ENCODE measurements around the gene PLA2R1. TPM values are rescaled to one million over a fixed set of nuclear protein-coding genes. Genes with fewer than 3 reads are reported as not detected.

Gene PLA2R1
- total and polyA plus RNA-seq, 7 donors: 0.17 to 0.97 (median 0.26) TPM

GRCh38 chr2:159895258-159896065, 167.0 kb downstream of the PLA2R1 start:
- ATAC-seq: no peak

GRCh38 chr2:159894145-159894838, 168.1 kb downstream of the PLA2R1 start:
- Histone ChIP-seq H3K4me1 (no peaks in the 10 kb centered on the region), H3K27ac (no peak overlapping the region), H3K36me3 (ENCODE audit: insufficient read depth in 1 of 2, low read depth in 1 of 2) (no peaks in the 10 kb centered on the region), H3K4me3 (no peak overlapping the region), H3K27me3 (ENCODE audit: insufficient read depth in 3 of 3, low read length in 2 of 3) (no peaks in the 10 kb centered on the region), H3K9me3 (no peaks in the 10 kb centered on the region)
- ATAC-seq (no peak), DNase-seq (no peak)
- intact Hi-C loops (cut with DNase I): no loop called here
- no peak for TF ChIP-seq CTCF (IDR thresholded peaks at IDR 0.05)
- WGBS, 3 donors: 90 to 93% (median 91%) methylated on average over 8 of the region's 8 CpGs

More at GRCh38 chr2:159895258-159896065, 167.0 kb downstream of the PLA2R1 start:
- Histone ChIP-seq H3K27ac (no peak overlapping the region), H3K36me3 (ENCODE audit: insufficient read depth in 1 of 2, low read depth in 1 of 2) (no peaks in the 10 kb centered on the region), H3K27me3 (ENCODE audit: insufficient read depth in 3 of 3, low read length in 2 of 3) (no peaks in the 10 kb centered on the region), H3K9me3 (no peaks in the 10 kb centered on the region), H3K4me1 (no peaks in the 10 kb centered on the region), H3K4me3 (no peak overlapping the region)
- 64 to 70% (median 68%) methylated on average over 4 of the region's 4 CpGs for WGBS, 3 donors
- intact Hi-C loops (cut with DNase I): no loop called here
- DNase-seq: no peak
- no peak for TF ChIP-seq CTCF (IDR thresholded peaks at IDR 0.05)

GRCh38 chr2:159892990-159893810, 169.2 kb downstream of the PLA2R1 start:
- 71 to 79% (median 74%) methylated on average over 8 of the region's 8 CpGs for WGBS, 3 donors
- Histone ChIP-seq H3K4me1 (no peaks in the 10 kb centered on the region), H3K36me3 (ENCODE audit: insufficient read depth in 1 of 2, low read depth in 1 of 2) (no peaks in the 10 kb centered on the region), H3K4me3 (no peak overlapping the region), H3K27me3 (ENCODE audit: insufficient read depth in 3 of 3, low read length in 2 of 3) (no peaks in the 10 kb centered on the region), H3K9me3 (no peaks in the 10 kb centered on the region), H3K27ac (no peak overlapping the region)
- ATAC-seq: no peak
- TF ChIP-seq CTCF (IDR thresholded peaks at IDR 0.05): no peak
- intact Hi-C loops (cut with DNase I): no loop called here
- DNase-seq: no peak

GRCh38 chr2:159891917-159892730, 170.3 kb downstream of the PLA2R1 start:
- Histone ChIP-seq H3K27me3 (ENCODE audit: insufficient read depth in 3 of 3, low read length in 2 of 3) (no peaks in the 10 kb centered on the region), H3K4me3 (no peak overlapping the region), H3K36me3 (ENCODE audit: insufficient read depth in 1 of 2, low read depth in 1 of 2) (no peaks in the 10 kb centered on the region), H3K27ac (no peak overlapping the region), H3K4me1 (no peaks in the 10 kb centered on the region), H3K9me3 (no peaks in the 10 kb centered on the region)
- DNase-seq: no peak
- no peak for TF ChIP-seq CTCF (IDR thresholded peaks at IDR 0.05)
- ATAC-seq: no peak
- intact Hi-C loops (cut with DNase I): no loop called here
- WGBS, 3 donors: 62 to 75% (median 64%) methylated on average over 2 of the region's 2 CpGs
